Measurements from ENCODE around the gene TP53I13.

The TP53I13 gene

DNA sequence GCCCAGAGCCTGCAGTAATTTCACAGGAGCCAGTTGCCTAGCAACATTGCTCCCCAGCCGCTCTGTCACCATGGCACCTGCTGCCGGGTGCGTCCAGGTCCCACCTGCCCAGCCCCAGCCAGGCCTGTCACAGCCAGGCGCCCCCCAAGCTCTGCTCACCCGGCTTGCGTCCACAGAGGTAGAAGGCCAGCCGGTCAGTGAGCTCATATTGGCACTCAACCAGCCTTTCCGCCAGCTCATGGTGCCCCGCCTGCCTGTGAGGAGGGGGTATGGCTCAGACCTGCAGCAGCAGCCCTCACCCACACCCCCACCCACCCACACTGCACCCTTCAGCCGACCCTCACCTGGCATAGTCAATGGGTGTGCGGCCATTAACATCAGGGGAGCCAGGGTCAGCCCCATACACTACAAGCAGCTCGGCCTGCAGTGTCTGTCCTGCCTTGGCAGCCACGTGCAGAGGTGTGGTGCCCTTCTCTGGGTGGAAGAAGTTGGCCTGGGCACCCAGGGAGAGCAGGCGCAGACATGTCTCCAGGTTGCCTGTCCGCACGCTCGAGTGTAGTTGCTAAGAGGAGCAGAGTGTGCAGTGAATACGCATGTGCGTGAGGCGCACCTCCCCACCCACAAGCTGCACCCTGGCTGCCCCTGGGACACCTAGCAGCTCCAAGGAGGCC, 13.2 kb downstream of the TP53I13 start:
- no peak for DNase-seq (ENCODE audit: low read depth, low spot score)

DNA sequence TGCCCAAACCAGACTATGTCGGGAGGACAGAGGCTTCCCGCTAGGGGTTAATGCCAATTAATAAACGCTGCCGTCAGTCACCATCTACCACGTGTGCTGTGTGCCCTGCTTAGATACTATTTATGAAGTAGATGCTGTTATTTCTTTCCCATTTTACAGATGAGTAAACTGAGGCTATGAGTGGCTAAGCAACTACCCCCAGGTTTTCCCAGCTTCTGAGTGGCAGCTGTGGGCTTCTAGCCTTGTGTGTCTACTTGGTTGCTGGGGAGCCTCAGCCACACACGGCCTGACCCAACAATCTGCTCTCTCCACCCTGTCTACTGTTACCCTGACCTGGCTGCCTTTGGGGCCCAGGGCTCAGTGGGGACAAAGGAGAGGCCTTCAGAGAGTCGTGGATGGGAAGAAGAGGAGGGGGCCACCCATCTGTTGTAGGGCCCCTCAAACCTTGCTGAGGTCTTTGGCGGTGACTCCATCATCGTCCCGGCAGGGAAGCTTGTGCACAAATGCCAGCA, 13.8 kb downstream of the TP53I13 start:
- DNase-seq (ENCODE audit: low read depth, low spot score) = no peak

DNA sequence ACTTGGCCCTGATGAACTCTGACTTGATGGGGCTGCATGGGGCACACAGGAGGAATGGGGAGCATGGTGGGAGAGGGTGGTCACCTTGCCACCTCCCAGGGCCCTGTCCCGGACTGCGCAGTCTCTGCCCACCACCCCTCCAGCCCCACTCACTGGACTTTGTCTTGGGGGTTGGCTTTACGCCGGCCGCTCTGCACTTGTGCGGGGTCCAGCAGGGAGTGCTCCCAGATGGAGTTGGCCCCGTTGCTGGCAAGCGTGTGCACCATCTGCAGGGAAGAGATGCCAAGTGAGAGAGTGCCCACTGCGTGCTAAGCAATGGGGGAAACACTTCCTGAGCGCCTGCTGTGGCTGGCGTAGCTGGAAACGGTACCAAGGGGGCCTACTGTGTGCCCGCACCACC, 14.3 kb downstream of the TP53I13 start:
- no peak for DNase-seq (ENCODE audit: low read depth, low spot score)

DNA sequence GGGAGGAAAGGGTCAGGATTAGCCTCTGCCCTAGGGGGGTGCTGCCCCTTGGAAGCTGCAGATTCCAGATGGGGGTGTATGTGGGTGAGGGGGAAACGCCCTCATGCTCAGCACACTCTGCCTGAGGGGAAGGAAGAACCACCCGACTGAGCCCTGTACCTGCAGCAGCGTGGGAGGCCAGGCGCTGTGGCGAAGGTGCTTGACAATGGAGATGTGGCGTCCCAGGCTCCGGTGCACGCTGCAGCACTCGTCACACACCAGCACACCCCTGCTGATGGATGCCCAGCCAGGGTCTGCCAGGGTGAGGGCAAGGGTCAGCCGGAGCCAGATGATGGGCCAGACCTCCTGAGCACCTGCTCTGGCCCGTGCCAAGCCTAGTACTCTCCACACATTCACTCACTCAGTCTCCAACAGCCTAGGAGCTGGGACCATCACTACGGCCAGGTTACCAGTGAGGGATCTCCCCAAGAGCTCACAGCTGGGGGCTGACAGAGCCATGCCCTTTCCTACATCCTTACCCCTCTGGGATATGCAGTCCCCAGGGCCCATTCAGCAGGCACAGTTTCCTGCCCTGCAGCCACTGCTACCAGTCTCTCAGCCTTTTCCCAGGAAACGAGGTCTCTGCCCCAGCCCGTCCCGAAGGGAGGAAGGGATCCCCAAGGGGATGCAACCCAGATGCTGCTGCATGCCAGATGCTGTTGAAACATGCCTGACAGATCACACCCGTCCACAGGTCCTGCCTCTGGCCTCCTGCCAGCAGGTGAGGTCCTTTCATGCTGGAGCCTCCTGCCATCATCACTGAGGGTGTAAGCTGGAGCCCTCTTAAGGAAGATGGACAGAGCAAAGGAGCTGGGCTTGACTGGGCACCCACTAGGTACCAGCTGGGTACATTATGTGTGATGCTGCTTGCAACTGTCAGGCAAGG, 15.1 kb downstream of the TP53I13 start:
- DNase-seq (ENCODE audit: low read depth, low spot score) = no peak

DNA sequence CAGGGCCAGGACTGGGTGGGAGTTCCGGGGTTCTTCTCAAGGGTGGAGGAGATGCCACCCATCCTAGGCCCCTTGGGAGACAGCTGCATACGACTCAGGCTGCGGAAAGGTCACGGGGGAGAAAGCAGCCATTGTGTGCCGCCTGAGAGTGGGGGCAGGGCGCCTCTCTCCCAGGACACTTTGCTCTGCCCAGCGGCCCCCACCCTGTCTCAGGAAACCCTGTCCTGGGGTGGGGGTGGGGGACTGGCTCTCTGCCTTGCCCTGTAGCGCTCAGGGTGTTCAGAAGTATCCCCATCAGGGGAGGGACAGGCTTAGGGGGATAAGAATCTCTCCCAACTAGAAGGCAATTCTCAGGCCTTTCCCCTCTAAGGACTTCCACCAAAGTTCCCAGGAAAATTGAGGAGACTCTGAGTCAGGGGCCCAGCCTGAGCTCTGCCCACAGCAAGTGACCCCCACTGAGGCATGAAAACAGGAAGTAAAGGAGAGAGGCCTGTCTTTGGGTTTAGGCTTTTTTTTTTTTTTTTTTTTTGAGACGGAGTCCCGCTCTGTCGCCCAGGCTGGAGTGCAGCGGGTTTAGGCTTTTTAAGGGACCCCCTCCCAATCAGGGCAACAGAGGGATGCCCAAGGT, 16.1 kb downstream of the TP53I13 start:
- DNase-seq (ENCODE audit: low read depth, low spot score) = no peak

DNA sequence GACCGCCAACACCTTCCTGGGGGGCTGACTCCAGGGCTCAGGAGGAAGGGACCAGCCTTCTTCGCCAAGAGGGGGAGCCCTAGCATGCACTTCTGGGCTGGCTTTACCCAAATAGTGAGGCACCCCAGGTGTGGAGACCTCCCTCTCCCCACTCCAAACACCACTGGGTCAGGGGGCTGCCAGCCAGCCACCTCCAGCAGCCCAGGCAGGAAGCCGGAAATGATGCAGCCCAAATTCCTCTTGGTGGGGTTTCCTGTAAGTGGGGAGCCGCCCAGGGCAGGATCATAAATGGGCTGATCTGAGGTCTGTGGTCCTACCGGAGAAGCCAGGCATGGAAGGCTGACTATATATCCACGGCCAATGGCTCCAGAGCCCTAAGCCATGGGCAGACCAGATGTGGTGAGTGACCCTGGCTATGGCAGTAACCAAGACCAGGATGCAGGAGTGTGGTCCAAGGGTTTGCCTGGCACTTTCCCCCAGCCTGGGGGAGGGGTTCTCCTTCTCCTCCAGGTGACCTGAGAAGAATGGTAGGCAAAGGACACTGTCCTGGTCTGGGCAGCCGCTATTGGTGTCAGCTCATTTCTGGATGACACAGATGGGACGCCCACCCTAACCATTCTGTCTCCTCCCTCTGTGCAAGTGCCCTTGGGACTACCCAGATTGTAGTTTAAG, 16.7 kb downstream of the TP53I13 start:
- no peak for DNase-seq (ENCODE audit: low read depth, low spot score)

DNA sequence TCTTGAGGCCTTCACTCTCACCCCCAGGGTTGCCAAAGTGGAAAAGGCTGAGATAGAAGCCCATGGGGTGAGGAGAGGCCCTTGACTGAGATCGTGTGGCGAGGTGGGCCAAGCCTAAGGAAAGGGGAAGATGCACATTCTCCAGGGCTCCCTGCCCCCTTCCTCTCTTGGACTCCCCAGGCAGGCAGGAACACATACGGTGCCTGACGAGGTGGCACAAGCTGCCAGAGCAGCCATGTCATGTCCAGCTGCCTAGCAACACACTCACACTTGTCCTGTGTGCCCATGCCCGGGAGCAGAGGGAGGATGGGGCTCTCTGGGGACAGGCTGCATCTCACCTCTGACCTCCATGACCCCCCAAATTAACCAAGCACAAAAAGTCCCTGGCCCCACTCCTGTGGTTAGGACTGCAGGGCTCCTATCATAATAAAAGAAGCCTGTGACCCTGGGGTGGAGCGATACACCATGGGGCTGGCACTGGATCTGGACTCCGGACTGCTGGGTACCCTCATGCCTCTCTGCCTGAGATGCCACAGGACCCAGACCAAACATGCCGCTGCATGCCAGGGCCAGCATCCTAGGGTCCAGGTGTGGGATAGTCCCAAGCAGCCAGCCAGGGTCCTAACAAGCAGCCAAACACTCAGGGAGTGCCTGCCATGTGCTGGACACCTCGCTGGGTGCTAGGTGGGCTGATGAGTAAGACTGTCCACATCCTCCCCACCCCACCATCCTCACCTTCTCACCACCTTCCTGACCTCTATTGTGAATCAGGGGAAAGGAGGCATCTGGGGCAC, 18.4 kb downstream of the TP53I13 start:
- DNase-seq (ENCODE audit: low read depth, low spot score) = no peak

DNA sequence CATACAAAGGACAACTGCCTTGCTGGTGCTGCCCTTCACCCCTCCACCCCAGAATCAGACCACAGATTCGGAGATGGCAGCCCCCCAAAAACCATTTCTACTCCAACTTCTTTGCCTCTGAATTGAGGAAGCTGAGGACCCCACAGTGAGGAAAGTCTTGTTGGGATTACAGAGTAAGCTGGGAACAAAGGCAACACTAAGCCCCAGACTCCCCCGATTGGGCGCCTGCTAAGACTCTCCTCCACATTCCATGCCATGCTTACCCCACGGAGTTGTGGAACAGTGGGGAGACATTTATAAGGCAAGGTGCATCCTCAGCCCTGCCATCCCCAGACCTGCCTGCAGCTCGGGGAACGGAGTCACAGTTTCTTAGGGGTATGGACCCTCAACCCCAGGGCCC, 19.1 kb downstream of the TP53I13 start:
- no peak for DNase-seq (ENCODE audit: low read depth, low spot score)

DNA sequence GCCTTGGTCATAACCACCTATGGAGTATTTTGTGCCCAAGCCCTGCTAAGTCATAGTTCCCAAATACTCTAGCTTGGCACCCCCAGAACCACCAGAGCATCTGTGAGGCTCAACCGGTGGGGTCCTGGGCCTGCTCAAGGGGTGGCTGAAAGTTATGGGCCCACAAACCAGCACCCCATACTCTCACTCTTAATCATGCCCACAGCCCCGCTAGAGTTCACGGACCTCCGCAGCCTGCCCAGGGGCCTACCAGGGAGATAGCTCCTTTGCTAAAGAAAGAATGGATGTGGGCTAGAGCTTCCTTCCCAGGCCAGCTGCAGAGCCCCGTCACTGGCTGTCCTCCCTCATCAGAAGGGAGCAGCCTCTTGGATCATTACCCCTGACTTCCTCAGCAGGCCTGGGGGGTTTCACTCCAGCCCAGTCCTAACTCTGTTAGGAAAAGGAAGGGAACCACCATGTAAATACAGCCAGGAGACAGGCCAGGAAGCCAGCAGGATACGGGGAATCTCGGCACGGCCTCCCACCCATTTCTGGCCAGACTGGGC, 19.6 kb downstream of the TP53I13 start:
- DNase-seq (ENCODE audit: low read depth, low spot score) = no peak

DNA sequence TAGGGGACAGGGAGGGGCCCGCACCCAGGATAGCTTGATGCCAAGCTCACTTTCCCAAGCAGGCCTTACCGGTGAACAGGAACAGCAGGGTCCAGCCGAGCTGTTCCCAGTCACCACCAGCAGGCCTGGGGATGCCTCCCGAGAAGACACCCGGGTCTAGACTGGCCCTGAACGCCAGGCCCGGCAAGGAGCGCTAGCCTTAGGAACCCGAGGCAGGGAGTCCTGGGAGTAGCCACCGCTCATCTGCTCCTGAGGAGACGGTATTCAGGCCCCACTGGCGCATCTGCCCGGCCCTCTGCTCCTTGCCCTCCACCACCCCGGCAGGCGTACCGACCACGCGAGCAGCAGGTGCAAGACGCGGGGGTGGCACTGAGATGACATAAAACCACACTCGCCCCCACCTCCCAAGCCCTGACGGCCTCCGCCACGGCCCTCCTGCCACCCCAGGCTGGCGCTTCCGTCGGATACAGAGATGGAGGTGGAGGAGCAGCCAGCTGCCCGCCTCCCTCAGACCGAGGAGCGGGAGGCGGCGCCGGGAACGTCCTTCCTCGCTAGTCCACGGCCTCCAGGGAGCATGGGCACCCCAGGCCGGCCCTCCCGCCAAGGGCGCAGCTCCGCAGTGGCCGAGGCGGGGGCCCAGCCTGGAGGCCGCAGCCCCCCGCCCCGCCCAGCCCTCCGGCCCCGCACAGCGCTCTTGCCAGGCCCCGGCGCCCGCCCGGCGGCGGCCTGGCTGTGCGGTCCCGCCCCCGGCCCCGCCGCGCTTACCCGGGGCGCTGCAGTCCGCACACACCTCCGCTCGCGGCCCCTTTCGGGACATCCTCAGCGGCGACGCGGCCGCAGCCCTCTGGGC, 20.3 kb downstream of the TP53I13 start:
- peak; percentile 61 for DNase-seq (ENCODE audit: low read depth, low spot score)

DNA sequence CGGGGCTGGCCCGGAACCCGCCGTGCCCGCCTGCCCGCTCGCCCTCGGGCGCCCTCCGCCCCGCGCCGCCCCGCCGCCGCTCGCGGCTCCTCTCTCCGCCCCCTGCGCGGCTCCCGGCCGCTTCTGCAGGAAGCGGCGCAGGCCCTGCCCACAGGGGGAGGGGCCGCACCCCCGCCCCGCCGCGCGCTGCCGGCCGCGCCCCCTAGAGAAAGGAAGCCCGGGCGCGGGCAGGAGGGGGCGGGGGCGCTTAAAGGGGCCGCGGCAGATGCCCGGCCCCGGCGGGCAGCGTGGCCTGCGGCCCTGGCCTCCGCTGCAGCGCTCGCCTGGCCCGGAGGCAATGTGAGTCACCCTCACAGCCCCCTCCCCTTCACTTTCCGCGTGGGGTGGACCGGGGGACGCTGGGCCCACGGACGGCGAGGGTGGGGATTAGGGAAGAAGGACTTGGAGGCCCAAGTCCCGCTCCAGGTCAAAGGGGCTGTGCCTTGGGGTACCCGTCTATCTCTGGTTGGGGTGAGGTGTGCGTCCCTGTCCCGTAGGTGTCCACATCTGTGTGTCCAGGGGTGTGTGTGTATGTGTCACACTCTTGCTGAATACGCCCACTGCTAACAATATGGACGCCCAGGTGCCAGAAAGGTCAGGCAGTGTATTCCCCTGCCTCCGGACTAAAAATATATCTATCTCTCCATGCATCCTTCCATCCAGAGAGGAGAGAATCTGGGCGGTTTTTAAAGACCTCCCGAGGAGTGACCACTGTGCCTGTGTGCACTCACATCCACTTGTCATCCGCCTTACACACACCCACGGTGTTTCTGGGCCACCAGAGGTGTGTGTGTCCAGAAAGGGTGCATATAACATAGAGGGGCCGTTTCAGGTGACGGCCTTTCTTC, 21.3 kb downstream of the TP53I13 start, which contains the start of gene GIT1:
TSS of gene GIT1 (minus strand) at position 125 of the 887 bp plus-strand sequence. CDS start 270 bp downstream, outside the sequence.
- DNase-seq (ENCODE audit: low read depth, low spot score) = peak; percentile 96

DNA sequence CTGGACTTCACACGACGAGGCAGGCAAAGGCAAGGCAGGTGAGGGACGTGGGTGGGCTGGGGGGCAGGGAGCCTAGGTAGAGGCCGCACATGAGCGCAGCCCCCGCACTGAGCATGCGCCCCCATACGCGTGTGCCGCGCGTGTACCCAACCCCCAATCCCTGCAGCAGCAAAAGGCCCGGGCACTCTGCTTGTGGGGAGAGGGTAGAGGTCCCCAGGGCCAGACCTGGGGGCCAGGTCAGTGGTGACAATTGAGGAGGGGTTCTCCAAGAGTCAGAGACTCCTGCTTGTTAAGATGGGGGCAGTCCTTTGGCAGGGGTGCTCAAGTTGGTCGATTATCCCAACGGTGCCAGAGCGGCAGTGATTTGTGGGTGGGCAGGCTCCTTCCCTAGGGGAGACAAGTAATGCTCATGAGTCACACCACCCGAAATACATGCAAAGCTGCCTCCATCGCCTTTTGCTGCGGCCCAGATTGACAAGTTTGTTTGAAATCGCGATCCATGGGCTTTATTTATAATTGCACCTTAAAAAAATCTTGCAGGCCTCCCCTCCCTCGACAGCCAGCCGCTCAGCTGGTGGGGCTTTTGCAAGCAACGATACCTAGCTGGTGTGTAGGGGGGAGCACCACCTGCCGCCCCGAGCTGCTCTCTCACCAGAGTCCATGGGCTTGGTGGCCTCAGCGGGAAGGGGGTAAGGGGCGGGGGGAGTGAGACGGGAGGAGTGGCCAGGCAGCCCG, 22.1 kb downstream of the TP53I13 start:
- peak; percentile 68 for DNase-seq (ENCODE audit: low read depth, low spot score)

DNA sequence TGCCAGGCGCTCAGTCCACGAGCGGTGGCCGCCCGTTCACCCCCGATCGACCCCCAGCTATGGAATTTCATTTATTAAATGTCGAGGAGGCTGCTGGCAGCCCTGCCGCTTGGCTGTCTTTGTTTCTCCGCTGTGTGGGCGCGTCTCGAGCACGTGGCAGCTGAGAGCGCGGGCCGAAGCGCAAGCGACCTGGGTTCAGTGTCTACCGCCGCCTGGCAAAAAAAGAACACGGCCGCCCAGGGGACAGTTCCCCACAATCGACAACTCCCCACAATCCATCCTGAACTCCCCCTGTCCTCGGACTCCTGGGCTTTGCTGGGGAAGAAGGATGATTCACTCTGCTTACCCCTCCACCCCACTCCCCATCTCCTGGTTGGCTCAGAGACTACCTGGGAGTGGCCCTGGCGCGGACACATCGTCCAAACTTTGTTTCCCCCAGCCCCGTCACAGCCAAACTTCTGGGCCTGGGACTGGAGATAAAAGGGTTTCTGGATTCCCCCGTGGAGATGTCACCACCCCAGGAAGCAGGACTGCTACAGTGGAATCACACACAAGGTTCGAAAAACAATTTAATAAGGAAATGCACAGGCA, 22.7 kb downstream of the TP53I13 start:
- peak; percentile 81 for DNase-seq (ENCODE audit: low read depth, low spot score)

DNA sequence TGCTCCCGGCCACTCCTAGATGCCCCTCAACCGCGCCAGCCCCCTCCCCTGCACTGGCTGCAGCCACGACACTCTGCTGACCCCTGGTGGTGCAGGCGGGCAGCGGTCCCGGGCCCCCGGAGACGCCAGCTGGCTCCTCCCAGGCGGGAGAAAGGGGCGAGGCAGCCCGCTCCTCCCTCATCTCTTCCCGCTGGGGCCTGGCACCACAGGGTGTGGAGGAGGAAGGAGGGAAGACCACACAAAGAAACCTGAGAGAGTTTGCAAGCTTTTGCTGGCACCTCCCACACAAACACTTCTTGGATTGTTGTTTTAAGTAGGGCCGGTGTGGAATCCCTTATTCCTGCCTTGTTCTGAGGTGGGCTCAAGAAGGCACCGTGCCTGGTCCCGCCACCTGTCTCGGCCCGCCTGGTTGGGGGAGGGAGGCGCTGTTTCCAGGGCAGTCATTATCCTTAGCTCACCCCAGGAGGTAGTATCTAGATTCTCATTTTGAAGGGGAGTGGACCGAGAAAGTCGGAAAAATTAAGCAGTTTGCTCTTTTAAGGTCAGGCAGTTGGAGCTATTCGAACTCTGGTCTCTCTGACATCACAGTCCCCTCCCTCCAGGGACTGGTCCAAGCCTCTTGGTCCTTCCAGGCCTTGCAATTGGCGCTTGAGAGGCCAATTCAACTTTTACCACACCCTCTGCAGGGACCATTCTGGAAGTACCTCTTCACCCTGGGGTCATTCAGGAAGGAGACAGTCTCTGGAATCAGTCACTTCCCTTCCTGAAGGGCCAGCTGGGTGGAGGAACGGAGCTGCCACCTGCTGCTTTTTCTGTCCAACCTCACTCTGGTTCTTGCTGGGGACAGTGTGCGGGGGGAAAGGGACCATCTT, 23.5 kb downstream of the TP53I13 start:
- DNase-seq (ENCODE audit: low read depth, low spot score) = peak; percentile 97

DNA sequence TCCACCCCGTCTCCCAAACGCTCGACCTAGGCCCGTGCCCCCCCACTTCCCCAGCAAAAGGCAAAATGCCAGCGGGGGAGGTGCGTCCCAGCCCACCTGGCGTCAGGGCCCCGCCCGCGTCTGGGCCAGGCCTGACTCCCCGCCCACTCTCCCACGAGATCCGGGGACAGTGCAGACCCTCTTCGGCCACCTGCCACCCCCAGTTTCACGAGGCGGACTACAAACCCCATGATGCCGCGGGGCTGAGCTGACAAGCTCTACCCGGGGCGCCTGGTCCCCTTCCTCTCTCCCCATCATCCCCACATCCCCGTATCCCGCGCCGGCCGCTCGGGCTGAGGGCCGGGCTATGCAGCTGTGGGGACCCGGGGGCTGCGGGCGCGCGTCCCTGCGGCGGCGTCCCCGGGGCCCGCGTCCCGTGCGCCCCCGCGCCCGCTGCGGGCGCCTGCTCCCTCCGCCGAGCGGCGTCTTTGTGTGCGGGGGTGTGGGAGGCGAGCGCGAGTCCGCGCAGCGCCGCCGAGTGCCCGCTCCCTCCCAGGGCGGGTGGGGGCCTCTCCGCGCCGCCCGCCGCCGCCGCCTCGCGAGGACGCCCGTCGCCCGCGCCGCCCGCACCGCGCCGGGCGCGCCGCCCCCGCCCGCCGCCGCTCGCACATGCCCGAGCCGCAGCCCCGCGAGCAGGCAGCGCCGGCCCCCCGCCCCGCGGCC, 24.5 kb downstream of the TP53I13 start, which contains the start of gene ANKRD13B:
TSS of gene ANKRD13B (plus strand) at position 283 of the 702 bp plus-strand sequence. CDS start 490 bp downstream, outside the sequence.
- peak; percentile 64 for DNase-seq (ENCODE audit: low read depth, low spot score)

Data from astrocyte of the hippocampus (primary cell).